PFSK-1 (cell line): ENCODE results near the gene ZBP1.

Experiments
- POLR2AphosphoS5 ChIP-seq: IDR thresholded peaks from 2 replicates; pipeline ENCODE4 v1.6.1; 2012; ENCODE audit warnings: low read depth, mild to moderate bottlenecking, control low read depth, low read length, moderate library complexity
- SIN3A ChIP-seq: IDR thresholded peaks from 2 replicates; pipeline ENCODE4 v1.6.1; 2012; ENCODE audit warnings: mild to moderate bottlenecking, low read length, moderate library complexity, borderline replicate concordance; ENCODE audit not compliant: insufficient read depth
- TAF1 ChIP-seq: IDR thresholded peaks from 2 replicates; pipeline ENCODE4 v1.6.1; 2012; ENCODE audit warnings: low read length, control low read depth, borderline replicate concordance; ENCODE audit not compliant: insufficient read depth
- TF ChIP-seq, protein P1 (sequence below), 2 experiments: IDR thresholded peaks; 2 replicates each; pipeline versions ENCODE4 v1.6.1 to v1.8.0; 2011 to 2012; ENCODE audit warnings: low read depth in 2 of 2, low read length in 2 of 2, control low read depth in 1 of 2, inconsistent platforms in 1 of 2, mild to moderate bottlenecking in 1 of 2, moderate library complexity in 1 of 2; ENCODE audit not compliant: insufficient read depth in 1 of 2

GRCh38 chr20:57622201-57622570 is 2.0 kb upstream of the ZBP1 start:
- TF ChIP-seq SIN3A (no peak), POLR2AphosphoS5 (no peak), TAF1 (no peak)
- TF ChIP-seq, protein P1, sequence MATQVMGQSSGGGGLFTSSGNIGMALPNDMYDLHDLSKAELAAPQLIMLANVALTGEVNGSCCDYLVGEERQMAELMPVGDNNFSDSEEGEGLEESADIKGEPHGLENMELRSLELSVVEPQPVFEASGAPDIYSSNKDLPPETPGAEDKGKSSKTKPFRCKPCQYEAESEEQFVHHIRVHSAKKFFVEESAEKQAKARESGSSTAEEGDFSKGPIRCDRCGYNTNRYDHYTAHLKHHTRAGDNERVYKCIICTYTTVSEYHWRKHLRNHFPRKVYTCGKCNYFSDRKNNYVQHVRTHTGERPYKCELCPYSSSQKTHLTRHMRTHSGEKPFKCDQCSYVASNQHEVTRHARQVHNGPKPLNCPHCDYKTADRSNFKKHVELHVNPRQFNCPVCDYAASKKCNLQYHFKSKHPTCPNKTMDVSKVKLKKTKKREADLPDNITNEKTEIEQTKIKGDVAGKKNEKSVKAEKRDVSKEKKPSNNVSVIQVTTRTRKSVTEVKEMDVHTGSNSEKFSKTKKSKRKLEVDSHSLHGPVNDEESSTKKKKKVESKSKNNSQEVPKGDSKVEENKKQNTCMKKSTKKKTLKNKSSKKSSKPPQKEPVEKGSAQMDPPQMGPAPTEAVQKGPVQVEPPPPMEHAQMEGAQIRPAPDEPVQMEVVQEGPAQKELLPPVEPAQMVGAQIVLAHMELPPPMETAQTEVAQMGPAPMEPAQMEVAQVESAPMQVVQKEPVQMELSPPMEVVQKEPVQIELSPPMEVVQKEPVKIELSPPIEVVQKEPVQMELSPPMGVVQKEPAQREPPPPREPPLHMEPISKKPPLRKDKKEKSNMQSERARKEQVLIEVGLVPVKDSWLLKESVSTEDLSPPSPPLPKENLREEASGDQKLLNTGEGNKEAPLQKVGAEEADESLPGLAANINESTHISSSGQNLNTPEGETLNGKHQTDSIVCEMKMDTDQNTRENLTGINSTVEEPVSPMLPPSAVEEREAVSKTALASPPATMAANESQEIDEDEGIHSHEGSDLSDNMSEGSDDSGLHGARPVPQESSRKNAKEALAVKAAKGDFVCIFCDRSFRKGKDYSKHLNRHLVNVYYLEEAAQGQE (IDR thresholded peaks at IDR 0.05; ENCODE audit: insufficient read depth in 1 of 2, low read depth in 2 of 2, low read length in 2 of 2) = no peak
